Gastrocnemius medialis (tissue), 4 donors: Measurements from ENCODE around the gene IGSF21.

Source experiments
- CTCF ChIP-seq, 5 experiments: fragments of 450-650 bp in 3 of 5; fragments of 200-600 bp in 2 of 5; sonication (generic) in 2 of 5; IDR thresholded peaks in 4 of 5; conservative IDR thresholded peaks in 1 of 5; 1 replicate in 4 of 5; 2 replicates in 1 of 5; pipeline ENCODE4 v1.5.1; 2016 to 2019; ENCODE audit warnings: antibody characterized with exemption in 5 of 5, mild to moderate bottlenecking in 3 of 5, moderate library complexity in 3 of 5
- POLR2A ChIP-seq, 2 donors: fragments of 450-650 bp; IDR thresholded peaks; one replicate each; pipeline ENCODE4 v1.6.1; 2017; ENCODE audit warnings: antibody characterized with exemption in 2 of 2, mild to moderate bottlenecking in 2 of 2, moderate library complexity in 2 of 2

- TF ChIP-seq CTCF (IDR thresholded peaks at IDR 0.05 in 4 of 5, conservative IDR thresholded peaks at IDR 0.05 in 1 of 5) (no peak), POLR2A (IDR thresholded peaks at IDR 0.05) (no peak)
Measured at GRCh38 chr1:18384059-18384458, 276.5 kb downstream of the IGSF21 start.
